HepG2 (cell line): ENCODE results near the gene IQGAP2. TPM values are rescaled to one million over a fixed set of nuclear protein-coding genes. Genes with fewer than 3 reads are reported as not detected.

Experiments used
- ATF1 ChIP-seq: IDR thresholded peaks from 2 replicates; pipeline ENCODE4 v1.6.1; 2016; ENCODE audit warnings: mild to moderate bottlenecking, control low read depth
- CBFB ChIP-seq: sonication (generic); formaldehyde crosslinking; IDR thresholded peaks from 2 replicates; pipeline ENCODE4 v1.4.0; 2020; ENCODE audit warnings: missing genetic modification reagents
- HBP1 ChIP-seq: IDR thresholded peaks from 2 replicates; pipeline ENCODE4 v1.6.1; 2016; ENCODE audit warnings: low read depth, control low read depth
- HINFP ChIP-seq: sonication (generic); formaldehyde crosslinking; IDR thresholded peaks from 2 replicates; pipeline ENCODE4 v1.4.0; 2020; ENCODE audit warnings: low read depth, mild to moderate bottlenecking, missing genetic modification reagents
- HNRNPL ChIP-seq: fragments of 200-400 bp; formaldehyde crosslinking; IDR thresholded peaks from 2 replicates; pipeline ENCODE4 v1.6.1; 2017; ENCODE audit warnings: mild to moderate bottlenecking, low read depth, low read length
- KDM5B ChIP-seq: sonication (generic); formaldehyde crosslinking; IDR thresholded peaks from 2 replicates; pipeline ENCODE4 v1.4.0; 2020; ENCODE audit warnings: missing genetic modification reagents, mild to moderate bottlenecking, borderline replicate concordance
- MBNL3 ChIP-seq: fragments of 250-450 bp; sonication (Bioruptor Pico); conservative IDR thresholded peaks from 2 replicates; pipeline ENCODE4 v1.8.0; 2022; ENCODE audit warnings: mild to moderate bottlenecking, inconsistent platforms
- MED1 ChIP-seq: sonication (generic); formaldehyde crosslinking; IDR thresholded peaks from 2 replicates; pipeline ENCODE4 v1.4.0; 2020; ENCODE audit warnings: missing genetic modification reagents
- MIER2 ChIP-seq: IDR thresholded peaks from 2 replicates; pipeline ENCODE4 v1.6.1; 2016; ENCODE audit warnings: missing biosample characterization, missing genetic modification reagents
- POLR2G ChIP-seq: fragments of 200-400 bp; formaldehyde crosslinking; IDR thresholded peaks from 2 replicates; pipeline ENCODE4 v1.6.1; 2018; ENCODE audit warnings: mild to moderate bottlenecking, low read depth, low read length, moderate library complexity
- SYNCRIP ChIP-seq: fragments of 200-400 bp; formaldehyde crosslinking; IDR thresholded peaks from 2 replicates; pipeline ENCODE4 v1.6.1; 2018; ENCODE audit warnings: mild to moderate bottlenecking, low read depth, low read length; ENCODE audit not compliant: insufficient read depth
- TERF1 ChIP-seq: sonication (generic); formaldehyde crosslinking; IDR thresholded peaks from 2 replicates; pipeline ENCODE4 v1.8.0; 2022; ENCODE audit warnings: mild to moderate bottlenecking, missing genetic modification reagents, moderate library complexity
- THAP11 ChIP-seq: IDR thresholded peaks from 2 replicates; pipeline ENCODE4 v1.6.1; 2016; ENCODE audit warnings: missing biosample characterization, missing genetic modification reagents
- THYN1 ChIP-seq: sonication (generic); formaldehyde crosslinking; IDR thresholded peaks from 2 replicates; pipeline ENCODE4 v1.8.1; 2023; ENCODE audit warnings: low read depth, mild to moderate bottlenecking, moderate library complexity, missing genetic modification reagents, borderline replicate concordance
- ZFP36L2 ChIP-seq: sonication (generic); formaldehyde crosslinking; IDR thresholded peaks from 2 replicates; pipeline ENCODE4 v1.4.0; 2020; ENCODE audit warnings: missing genetic modification reagents
- ZFP82 ChIP-seq: sonication (generic); formaldehyde crosslinking; IDR thresholded peaks from 2 replicates; pipeline ENCODE4 v1.5.1; 2020; ENCODE audit warnings: mild to moderate bottlenecking, missing genetic modification reagents, borderline replicate concordance
- ZFYVE20 ChIP-seq: sonication (generic); formaldehyde crosslinking; IDR thresholded peaks from 2 replicates; pipeline ENCODE4 v1.8.0; 2023; ENCODE audit warnings: low read depth, mild to moderate bottlenecking, moderate library complexity, missing genetic modification reagents, borderline replicate concordance
- ZNF121 ChIP-seq: sonication (generic); formaldehyde crosslinking; IDR thresholded peaks from 2 replicates; pipeline ENCODE4 v1.5.0; 2020; ENCODE audit warnings: mild to moderate bottlenecking, missing genetic modification reagents
- ZNF124 ChIP-seq: sonication (generic); formaldehyde crosslinking; IDR thresholded peaks from 2 replicates; pipeline ENCODE4 v1.4.0; 2020; ENCODE audit warnings: missing genetic modification reagents
- ZNF292 ChIP-seq: sonication (generic); formaldehyde crosslinking; IDR thresholded peaks from 2 replicates; pipeline ENCODE4 v1.8.1; 2022; ENCODE audit warnings: mild to moderate bottlenecking, low read depth, missing genetic modification reagents, borderline replicate concordance
- ZNF550 ChIP-seq: sonication (generic); formaldehyde crosslinking; IDR thresholded peaks from 2 replicates; pipeline ENCODE4 v1.4.0; 2020; ENCODE audit warnings: mild to moderate bottlenecking, missing genetic modification reagents, borderline replicate concordance
- ZNF570 ChIP-seq: sonication (generic); formaldehyde crosslinking; IDR thresholded peaks from 2 replicates; pipeline ENCODE4 v1.4.0; 2020; ENCODE audit warnings: mild to moderate bottlenecking, missing genetic modification reagents, borderline replicate concordance
- ZNF605 ChIP-seq: sonication (generic); formaldehyde crosslinking; IDR thresholded peaks from 2 replicates; pipeline ENCODE4 v1.8.0; 2022; ENCODE audit warnings: mild to moderate bottlenecking, missing genetic modification reagents
- ZNF691 ChIP-seq: sonication (generic); formaldehyde crosslinking; IDR thresholded peaks from 2 replicates; pipeline ENCODE4 v1.4.0; 2020; ENCODE audit warnings: missing genetic modification reagents, low read depth, mild to moderate bottlenecking, borderline replicate concordance
- ZNF83 ChIP-seq: sonication (generic); formaldehyde crosslinking; IDR thresholded peaks from 2 replicates; pipeline ENCODE4 v1.4.0; 2020; ENCODE audit warnings: missing genetic modification reagents, mild to moderate bottlenecking, borderline replicate concordance
- ZSCAN25 ChIP-seq: sonication (generic); formaldehyde crosslinking; IDR thresholded peaks from 2 replicates; pipeline ENCODE4 v1.8.0; 2022; ENCODE audit warnings: mild to moderate bottlenecking, missing genetic modification reagents
- polyA plus RNA-seq, 8 experiments: library from polyadenylated mRNA; depleted of rRNA in 3 of 8; stranded (reverse) in 7 of 8; unstranded in 1 of 8; fragments of >200 nt; fragmentation: Illumina TruSeq in 4 of 8; extraction: Trizol in 4 of 8; gene quantifications; 2 replicates each; pipeline versions ENCODE4 v1.2.1 to v1.2.3, GENCODE V29; 2011 to 2016; ENCODE audit warnings: low read depth in 4 of 8, missing spikeins in 1 of 8, mixed read lengths in 1 of 8; ENCODE audit not compliant: insufficient read depth in 1 of 8
- total RNA-seq, 5 experiments: library from RNA; depleted of rRNA; stranded (reverse); fragments of >200 nt; fragmentation: Illumina TruSeq; extraction: Trizol; gene quantifications; 2 replicates each; pipeline ENCODE4 v1.2.3, GENCODE V29; 2016; ENCODE audit warnings: low read depth in 1 of 5

The IQGAP2 gene
- total and polyA plus RNA-seq, 2 of the 13 experiments (the other 11 are each of a cell fraction or from before 2014, with no cell fraction given) = 35.2 to 83.3 TPM

GRCh38 chr5:76755779-76756637 lies 352.9 kb downstream of the IQGAP2 start (continued):
- TF ChIP-seq ZFP82 (CRISPR knock-in tag) = no peak
- TF ChIP-seq ZNF292 (CRISPR knock-in tag) = no peak
- no peak for TF ChIP-seq TERF1 (CRISPR knock-in tag)
- TF ChIP-seq ZNF605 (CRISPR knock-in tag) = no peak
- TF ChIP-seq HINFP (CRISPR knock-in tag) = no peak
- TF ChIP-seq THYN1 (CRISPR knock-in tag) = no peak
- TF ChIP-seq ZNF570 (CRISPR knock-in tag) = no peak
- TF ChIP-seq SYNCRIP = no peak
- TF ChIP-seq MIER2 (CRISPR knock-in tag) = peak; percentile 52; the same call in 1 of the 2 replicates
- no peak for TF ChIP-seq ZFP36L2 (CRISPR knock-in tag)
- no peak for TF ChIP-seq ZFYVE20 (CRISPR knock-in tag)
- TF ChIP-seq ATF1 (CRISPR knock-in tag) = 0 out of 2 replicates have a peak, but pooled peaks have one; percentile 28
- TF ChIP-seq ZNF691 (CRISPR knock-in tag) = no peak
- no peak for TF ChIP-seq CBFB (CRISPR knock-in tag)
- TF ChIP-seq POLR2G = peak; percentile 75
- no peak for TF ChIP-seq ZNF550 (CRISPR knock-in tag)
- TF ChIP-seq ZNF121 (CRISPR knock-in tag) = no peak
- TF ChIP-seq MED1 = no peak
- TF ChIP-seq ZNF124 (CRISPR knock-in tag) = no peak
- TF ChIP-seq THAP11 (CRISPR knock-in tag) = no peak
- TF ChIP-seq KDM5B (CRISPR knock-in tag) = peak; percentile 59
- no peak; the same call in 1 of the 2 replicates for TF ChIP-seq ZSCAN25 (CRISPR knock-in tag)
- TF ChIP-seq HNRNPL = no peak
- TF ChIP-seq HBP1 (CRISPR knock-in tag) = no peak
- TF ChIP-seq ZNF83 (CRISPR knock-in tag) = no peak
- TF ChIP-seq MBNL3 = no peak
